Measurements from ENCODE around the gene CLIP2.

The CLIP2 gene

GRCh38 chr7:74453322-74454011, 164.3 kb downstream of the CLIP2 start, which contains the start of gene GTF2IRD1:
GTF2IRD1 (plus strand) TSS chr7:74453906; CDS start chr7:74508081, 54,175 bp downstream.
- no peaks in the 10 kb centered on the region for H3K27me3 ChIP-seq (replicated peaks; ENCODE audit: insufficient read depth, low read length)
- H3K9me3 ChIP-seq (replicated peaks; ENCODE audit: insufficient read depth, low read length) = no peaks in the 10 kb centered on the region
- peaks cover 8% of the 10 kb centered on the region for H3K4me1 ChIP-seq (ENCODE audit: low read length)
- peak within 1 kb of the TSS; percentile 87 for H3K9ac ChIP-seq (ENCODE audit: low read length)
- peak within 1 kb of the TSS; percentile 88 for H3K27ac ChIP-seq (ENCODE audit: low read length)
- peaks cover 9% of the 10 kb centered on the region for H3F3A ChIP-seq (ENCODE audit: insufficient read depth, low read length)
- peak within 1 kb of the TSS; percentile 65 for H3K4me3 ChIP-seq (ENCODE audit: low read length)
- H3K9me2 ChIP-seq (replicated peaks; ENCODE audit: insufficient read depth, low read length) = no peaks in the 10 kb centered on the region
- peak within 1 kb of the TSS; percentile 83 for H3K4me2 ChIP-seq (ENCODE audit: low read depth, low read length)
- H3K36me3 ChIP-seq (replicated peaks; ENCODE audit: insufficient read depth, low read length) = no peaks in the 10 kb centered on the region
- TF ChIP-seq EZH2phosphoT487 (IDR thresholded peaks at IDR 0.05; ENCODE audit: low read length) (no peak), EZH2 (optimal IDR thresholded peaks at IDR 0.05; ENCODE audit: low read depth, low read length) (no peak), CTCF (IDR thresholded peaks at IDR 0.05; ENCODE audit: low read length) (no peak)
- peak within 1 kb of the TSS; percentile 46 for H2AFZ ChIP-seq (ENCODE audit: low read length)
- H4K20me1 ChIP-seq (ENCODE audit: insufficient read depth, low read length) = no peaks in the 10 kb centered on the region
- H3K79me2 ChIP-seq (ENCODE audit: low read length) = peaks cover 41% of the 10 kb centered on the region
- peak; percentile 81 for DNase-seq

- Histone ChIP-seq H3K4me1 (ENCODE audit: low read length) (peaks cover 8% of the 10 kb centered on the region), H3K27ac (ENCODE audit: low read length) (no peak overlapping the region), H3K36me3 (replicated peaks; ENCODE audit: insufficient read depth, low read length) (no peaks in the 10 kb centered on the region), H3K9me2 (replicated peaks; ENCODE audit: insufficient read depth, low read length) (no peaks in the 10 kb centered on the region), H3K4me2 (ENCODE audit: low read depth, low read length) (peak overlapping the region; percentile 62), H3F3A (ENCODE audit: insufficient read depth, low read length) (peaks cover 9% of the 10 kb centered on the region), H4K20me1 (ENCODE audit: insufficient read depth, low read length) (no peaks in the 10 kb centered on the region), H3K9ac (ENCODE audit: low read length) (peak overlapping the region; percentile 60; the same call in 1 of the 2 replicates), H3K27me3 (replicated peaks; ENCODE audit: insufficient read depth, low read length) (no peaks in the 10 kb centered on the region), H3K79me2 (ENCODE audit: low read length) (peaks cover 47% of the 10 kb centered on the region), H3K9me3 (replicated peaks; ENCODE audit: insufficient read depth, low read length) (no peaks in the 10 kb centered on the region), H2AFZ (ENCODE audit: low read length) (no peak overlapping the region), H3K4me3 (ENCODE audit: low read length) (peak overlapping the region; percentile 63)
- no peak for TF ChIP-seq EZH2 (optimal IDR thresholded peaks at IDR 0.05; ENCODE audit: low read depth, low read length)
- TF ChIP-seq EZH2phosphoT487 (IDR thresholded peaks at IDR 0.05; ENCODE audit: low read length) = no peak
- TF ChIP-seq CTCF (IDR thresholded peaks at IDR 0.05; ENCODE audit: low read length) = no peak
- DNase-seq = no peak
Measured at GRCh38 chr7:74454021-74454924, 165.1 kb downstream of the CLIP2 start.

GRCh38 chr7:74454925-74455288, 165.7 kb downstream of the CLIP2 start:
- Histone ChIP-seq H3K9me3 (replicated peaks; ENCODE audit: insufficient read depth, low read length) (no peaks in the 10 kb centered on the region), H3K4me1 (ENCODE audit: low read length) (peaks cover 8% of the 10 kb centered on the region), H2AFZ (ENCODE audit: low read length) (no peak overlapping the region), H3K4me3 (ENCODE audit: low read length) (peak overlapping the region; percentile 63; the same call in 1 of the 2 replicates), H3K4me2 (ENCODE audit: low read depth, low read length) (peak overlapping the region; percentile 62; the same call in 1 of the 2 replicates), H3K9ac (ENCODE audit: low read length) (peak overlapping the region; percentile 60; the same call in 1 of the 2 replicates), H3K36me3 (replicated peaks; ENCODE audit: insufficient read depth, low read length) (no peaks in the 10 kb centered on the region), H3K27me3 (replicated peaks; ENCODE audit: insufficient read depth, low read length) (no peaks in the 10 kb centered on the region), H3K79me2 (ENCODE audit: low read length) (peaks cover 53% of the 10 kb centered on the region), H3K27ac (ENCODE audit: low read length) (no peak overlapping the region), H4K20me1 (ENCODE audit: insufficient read depth, low read length) (no peaks in the 10 kb centered on the region), H3K9me2 (replicated peaks; ENCODE audit: insufficient read depth, low read length) (no peaks in the 10 kb centered on the region), H3F3A (ENCODE audit: insufficient read depth, low read length) (peaks cover 9% of the 10 kb centered on the region)
- TF ChIP-seq EZH2phosphoT487 (IDR thresholded peaks at IDR 0.05; ENCODE audit: low read length) = no peak
- TF ChIP-seq CTCF (IDR thresholded peaks at IDR 0.05; ENCODE audit: low read length) = no peak
- TF ChIP-seq EZH2 (optimal IDR thresholded peaks at IDR 0.05; ENCODE audit: low read depth, low read length) = no peak
- no peak for DNase-seq

Data from MM.1S (cell line).